ENCODE measurements around the gene HMGXB4. TPM values are rescaled to one million over a fixed set of nuclear protein-coding genes. Genes with fewer than 3 reads are reported as not detected.

Gene HMGXB4
- total RNA-seq, 1 donor from 2014 or later, result 24.7 TPM

- TF ChIP-seq, protein P1, sequence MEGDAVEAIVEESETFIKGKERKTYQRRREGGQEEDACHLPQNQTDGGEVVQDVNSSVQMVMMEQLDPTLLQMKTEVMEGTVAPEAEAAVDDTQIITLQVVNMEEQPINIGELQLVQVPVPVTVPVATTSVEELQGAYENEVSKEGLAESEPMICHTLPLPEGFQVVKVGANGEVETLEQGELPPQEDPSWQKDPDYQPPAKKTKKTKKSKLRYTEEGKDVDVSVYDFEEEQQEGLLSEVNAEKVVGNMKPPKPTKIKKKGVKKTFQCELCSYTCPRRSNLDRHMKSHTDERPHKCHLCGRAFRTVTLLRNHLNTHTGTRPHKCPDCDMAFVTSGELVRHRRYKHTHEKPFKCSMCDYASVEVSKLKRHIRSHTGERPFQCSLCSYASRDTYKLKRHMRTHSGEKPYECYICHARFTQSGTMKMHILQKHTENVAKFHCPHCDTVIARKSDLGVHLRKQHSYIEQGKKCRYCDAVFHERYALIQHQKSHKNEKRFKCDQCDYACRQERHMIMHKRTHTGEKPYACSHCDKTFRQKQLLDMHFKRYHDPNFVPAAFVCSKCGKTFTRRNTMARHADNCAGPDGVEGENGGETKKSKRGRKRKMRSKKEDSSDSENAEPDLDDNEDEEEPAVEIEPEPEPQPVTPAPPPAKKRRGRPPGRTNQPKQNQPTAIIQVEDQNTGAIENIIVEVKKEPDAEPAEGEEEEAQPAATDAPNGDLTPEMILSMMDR (conservative IDR thresholded peaks at IDR 0.05; ENCODE audit: low read depth, low read length), result no peak
- no peak for DNase-seq (ENCODE audit: low read depth)
- H3K4me3 ChIP-seq (ENCODE audit: low read depth, low read length), result no peak overlapping the region
These were observed 51.3 kb downstream of the HMGXB4 start for GRCh38 chr22:35308480-35309021.

GRCh38 chr22:35310556-35311550 lies 53.6 kb downstream of the HMGXB4 start:
- TF ChIP-seq, protein P1 (conservative IDR thresholded peaks at IDR 0.05; ENCODE audit: low read depth, low read length), result no peak

GRCh38 chr22:35311551-35311999 lies 54.3 kb downstream of the HMGXB4 start:
- no peak overlapping the region for H3K4me3 ChIP-seq (ENCODE audit: low read depth, low read length)
- TF ChIP-seq, protein P1 (conservative IDR thresholded peaks at IDR 0.05; ENCODE audit: low read depth, low read length), result no peak
- no peak for DNase-seq (ENCODE audit: low read depth)

More at GRCh38 chr22:35310556-35311550, 53.6 kb downstream of the HMGXB4 start:
- no peak overlapping the region for H3K4me3 ChIP-seq (ENCODE audit: low read depth, low read length)
- no peak for DNase-seq (ENCODE audit: low read depth)

DNA sequence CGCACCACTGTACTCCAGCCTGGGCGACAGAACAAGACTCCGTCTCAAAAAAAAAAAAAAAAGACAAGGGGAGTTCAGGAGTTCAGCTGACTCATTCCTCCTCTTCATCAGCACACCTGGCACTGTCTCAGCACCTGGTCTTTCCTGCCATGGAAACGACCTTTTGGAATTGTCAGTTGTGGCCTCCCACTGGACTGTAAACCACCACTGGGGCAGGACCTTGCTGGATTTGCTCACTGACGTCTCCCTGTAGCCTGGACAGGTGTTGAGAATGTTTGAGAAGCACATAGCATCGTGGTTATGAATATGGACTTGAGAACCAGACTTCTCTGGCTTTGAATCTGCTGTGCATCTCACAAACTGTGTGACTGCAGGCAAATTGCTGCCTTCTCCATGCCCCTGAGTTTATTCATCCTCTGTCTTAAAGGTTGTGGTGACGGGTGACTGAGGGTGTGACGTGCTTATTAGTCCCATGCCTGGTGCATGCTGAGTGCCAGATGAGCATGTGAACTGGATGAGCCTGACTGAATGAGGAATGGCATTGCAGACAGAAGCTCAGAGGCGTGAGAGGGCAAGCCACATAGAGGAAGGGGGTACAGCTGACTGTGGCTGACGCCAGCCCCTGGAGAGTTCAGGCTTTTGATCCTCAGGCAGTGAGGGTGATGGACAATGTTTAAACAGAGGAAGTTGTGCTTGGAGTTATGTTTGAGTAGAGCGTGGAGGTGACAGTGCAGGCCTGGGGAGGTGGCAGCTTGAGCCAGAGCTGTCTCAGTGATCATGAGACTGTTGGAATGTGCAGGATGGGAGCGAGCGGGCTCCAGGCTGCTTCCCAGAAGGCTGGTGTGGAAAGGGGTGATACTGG lies 55.1 kb downstream of the HMGXB4 start:
- TF ChIP-seq, protein P1 (conservative IDR thresholded peaks at IDR 0.05; ENCODE audit: low read depth, low read length), result no peak
- H3K4me3 ChIP-seq (ENCODE audit: low read depth, low read length), result no peak overlapping the region
- DNase-seq (ENCODE audit: low read depth), result peak; percentile 75

- no peak overlapping the region for H3K4me3 ChIP-seq (ENCODE audit: low read depth, low read length)
- peak; percentile 85 for DNase-seq (ENCODE audit: low read depth)
- TF ChIP-seq, protein P1 (conservative IDR thresholded peaks at IDR 0.05; ENCODE audit: low read depth, low read length), result no peak
These were observed 56.2 kb downstream of the HMGXB4 start for GRCh38 chr22:35313311-35314121.

Data from epithelial cell of proximal tubule (primary cell).